Measurements from ENCODE around the gene BIN1.

GRCh38 chr2:127133793-127134192, 26.8 kb upstream of the BIN1 start:
- TF ChIP-seq CTCF (conservative IDR thresholded peaks at IDR 0.05; ENCODE audit: low read length) (no peak), EZH2phosphoT487 (IDR thresholded peaks at IDR 0.05; ENCODE audit: borderline replicate concordance, low read depth, low read length) (no peak)
